Measurements from ENCODE around the gene MEP1A.

GRCh38 chr6:46790355-46790874 is 2.8 kb upstream of the MEP1A start:
- TF ChIP-seq CTCF (IDR thresholded peaks at IDR 0.05; ENCODE audit: insufficient read depth, low read length, poor library complexity, severe bottlenecking) (no peak), EZH2phosphoT487 (conservative IDR thresholded peaks at IDR 0.05; ENCODE audit: low read length) (no peak)
